HEK293 (cell line): Measurements from ENCODE around the gene KANSL3.

Source experiments
- CTCF ChIA-PET: fragments of 350-600 bp; formaldehyde crosslinking; extraction: SDS; loops from one replicate; lab custom pipeline; 2021; ENCODE audit warnings: antibody characterized with exemption; lab: Yijun Ruan, JAX
- POLR2A ChIA-PET: fragments of 300-600 bp; formaldehyde crosslinking; extraction: SDS; loops from one replicate; lab custom pipeline; 2020; ENCODE audit warnings: antibody characterized with exemption, inconsistent platforms; lab: Yijun Ruan, JAX
- H3K27ac ChIP-seq: fragments of 200-500 bp; sonication (Bioruptor generic); 2 replicates; pipeline ENCODE4 v1.5.1; 2014; ENCODE audit warnings: low read depth, low read length, control low read depth, inconsistent platforms; ENCODE audit errors: extremely low read depth
- H3K36me3 ChIP-seq, 2 experiments: fragments of 200-500 bp in 1 of 2; sonication (Bioruptor generic) in 1 of 2; 1 replicate in 1 of 2; 2 replicates in 1 of 2; pipeline ENCODE4 v1.5.1; 2014 to 2017; ENCODE audit warnings: inconsistent platforms in 2 of 2, low read length in 2 of 2; ENCODE audit not compliant: control insufficient read depth in 2 of 2, insufficient read depth in 1 of 2
- H3K4me1 ChIP-seq: fragments of 200-500 bp; sonication (Bioruptor generic); 2 replicates; pipeline ENCODE4 v1.5.1; 2014; ENCODE audit warnings: mild to moderate bottlenecking, low read length, inconsistent platforms; ENCODE audit not compliant: control insufficient read depth, insufficient read depth
- H3K4me3 ChIP-seq: 2 replicates; pipeline ENCODE4 v1.5.1; 2011; ENCODE audit warnings: low read depth, mild to moderate bottlenecking, control low read depth, low read length, moderate library complexity
- H3K9me3 ChIP-seq: fragments of 200-500 bp; sonication (Bioruptor generic); 2 replicates; pipeline ENCODE4 v1.5.1; 2014; ENCODE audit warnings: low read depth, low read length, inconsistent platforms; ENCODE audit not compliant: control insufficient read depth, insufficient read depth
- KLF1 ChIP-seq: fragments of 450-650 bp; formaldehyde crosslinking; IDR thresholded peaks from 2 replicates; pipeline ENCODE4 v1.5.1; 2016; ENCODE audit warnings: missing biosample characterization, missing genetic modification characterization
- SP3 ChIP-seq: fragments of 450-650 bp; formaldehyde crosslinking; IDR thresholded peaks from 2 replicates; pipeline ENCODE4 v1.5.1; 2016; ENCODE audit warnings: missing biosample characterization, missing genetic modification characterization
- WT1 ChIP-seq: fragments of 450-650 bp; formaldehyde crosslinking; IDR thresholded peaks from 2 replicates; pipeline ENCODE4 v1.5.1; 2016; ENCODE audit warnings: missing biosample characterization, missing genetic modification characterization
- ZBTB17 ChIP-seq: fragments of 450-650 bp; formaldehyde crosslinking; IDR thresholded peaks from 2 replicates; pipeline ENCODE4 v1.5.1; 2016; ENCODE audit warnings: missing biosample characterization, missing genetic modification characterization
- ZFHX2 ChIP-seq: fragments of 450-650 bp; formaldehyde crosslinking; conservative IDR thresholded peaks from 2 replicates; pipeline ENCODE4 v1.5.1; 2016; ENCODE audit warnings: missing biosample characterization, missing genetic modification characterization
- ZFP41 ChIP-seq: fragments of 450-650 bp; formaldehyde crosslinking; IDR thresholded peaks from 2 replicates; pipeline ENCODE4 v1.5.1; 2016; ENCODE audit warnings: missing biosample characterization, missing genetic modification characterization, borderline replicate concordance
- ZNF10 ChIP-seq: fragments of 450-650 bp; formaldehyde crosslinking; IDR thresholded peaks from 2 replicates; pipeline ENCODE4 v1.5.1; 2017; ENCODE audit warnings: missing biosample characterization, missing genetic modification characterization
- ZNF114 ChIP-seq: fragments of 450-650 bp; formaldehyde crosslinking; IDR thresholded peaks from 2 replicates; pipeline ENCODE4 v1.5.0; 2017; ENCODE audit warnings: missing biosample characterization, missing genetic modification characterization
- ZNF132 ChIP-seq: fragments of 450-650 bp; formaldehyde crosslinking; IDR thresholded peaks from 2 replicates; pipeline ENCODE4 v1.5.1; 2017; ENCODE audit warnings: missing biosample characterization, missing genetic modification characterization, borderline replicate concordance
- ZNF16 ChIP-seq: fragments of 450-650 bp; formaldehyde crosslinking; IDR thresholded peaks from 2 replicates; pipeline ENCODE4 v1.5.1; 2016; ENCODE audit warnings: low read depth, missing biosample characterization, missing genetic modification characterization
- ZNF19 ChIP-seq: fragments of 450-650 bp; formaldehyde crosslinking; IDR thresholded peaks from 2 replicates; pipeline ENCODE4; 2016; ENCODE audit warnings: missing biosample characterization, missing genetic modification characterization, low read depth
- ZNF391 ChIP-seq: fragments of 450-650 bp; formaldehyde crosslinking; IDR thresholded peaks from 2 replicates; pipeline ENCODE4 v1.5.1; 2016; ENCODE audit warnings: low read depth, missing biosample characterization, missing genetic modification characterization, borderline replicate concordance
- ZNF530 ChIP-seq: fragments of 450-650 bp; formaldehyde crosslinking; IDR thresholded peaks from 2 replicates; pipeline ENCODE4 v1.5.1; 2016; ENCODE audit warnings: low read depth, missing biosample characterization, missing genetic modification characterization
- ZNF558 ChIP-seq: fragments of 450-650 bp; formaldehyde crosslinking; IDR thresholded peaks from 2 replicates; pipeline ENCODE4 v1.5.1; 2016; ENCODE audit warnings: missing biosample characterization, missing genetic modification characterization
- ZNF561 ChIP-seq: fragments of 450-650 bp; IDR thresholded peaks from 2 replicates; pipeline ENCODE4 v1.5.1; 2018; ENCODE audit warnings: missing biosample characterization, missing genetic modification characterization, borderline replicate concordance
- ZNF600 ChIP-seq: fragments of 450-650 bp; formaldehyde crosslinking; IDR thresholded peaks from 2 replicates; pipeline ENCODE4 v1.5.1; 2016; ENCODE audit warnings: missing biosample characterization, missing genetic modification characterization
- ZNF677 ChIP-seq: fragments of 450-650 bp; IDR thresholded peaks from 2 replicates; pipeline ENCODE4 v1.5.0; 2018; ENCODE audit warnings: missing biosample characterization, mild to moderate bottlenecking, missing genetic modification characterization, moderate library complexity
- ZNF777 ChIP-seq: fragments of 450-650 bp; formaldehyde crosslinking; IDR thresholded peaks from 2 replicates; pipeline ENCODE4 v1.5.1; 2017; ENCODE audit warnings: missing biosample characterization, missing genetic modification characterization, borderline replicate concordance
- ZSCAN16 ChIP-seq: fragments of 450-650 bp; formaldehyde crosslinking; IDR thresholded peaks from 2 replicates; pipeline ENCODE4 v1.5.1; 2016; ENCODE audit warnings: missing biosample characterization, missing genetic modification characterization
- TF ChIP-seq, protein P1 (sequence below): fragments of 450-650 bp; formaldehyde crosslinking; IDR thresholded peaks from 2 replicates; pipeline ENCODE4 v1.5.1; 2016; ENCODE audit warnings: missing biosample characterization, missing genetic modification characterization
- TF ChIP-seq, protein P2 (sequence below): fragments of 450-650 bp; formaldehyde crosslinking; IDR thresholded peaks from 2 replicates; pipeline ENCODE4 v1.5.1; 2016; ENCODE audit warnings: missing biosample characterization, missing genetic modification characterization, borderline replicate concordance
- TF ChIP-seq, protein P3 (sequence below): fragments of 450-650 bp; formaldehyde crosslinking; IDR thresholded peaks from 2 replicates; pipeline ENCODE4 v1.5.1; 2016; ENCODE audit warnings: missing biosample characterization, missing genetic modification characterization, borderline replicate concordance
- TF ChIP-seq, protein P4 (sequence below): IDR thresholded peaks from 2 replicates; pipeline ENCODE4 v1.6.1; 2011; ENCODE audit warnings: mild to moderate bottlenecking, low read depth, low read length, borderline replicate concordance
- TF ChIP-seq, protein P5 (sequence below): fragments of 450-650 bp; formaldehyde crosslinking; IDR thresholded peaks from 2 replicates; pipeline ENCODE4 v1.5.1; 2016; ENCODE audit warnings: missing biosample characterization, missing genetic modification characterization
- TF ChIP-seq, protein P6 (sequence below): fragments of 450-650 bp; formaldehyde crosslinking; IDR thresholded peaks from 2 replicates; pipeline ENCODE4 v1.5.1; 2016; ENCODE audit warnings: missing biosample characterization, missing genetic modification characterization

KANSL3 gene

DNA sequence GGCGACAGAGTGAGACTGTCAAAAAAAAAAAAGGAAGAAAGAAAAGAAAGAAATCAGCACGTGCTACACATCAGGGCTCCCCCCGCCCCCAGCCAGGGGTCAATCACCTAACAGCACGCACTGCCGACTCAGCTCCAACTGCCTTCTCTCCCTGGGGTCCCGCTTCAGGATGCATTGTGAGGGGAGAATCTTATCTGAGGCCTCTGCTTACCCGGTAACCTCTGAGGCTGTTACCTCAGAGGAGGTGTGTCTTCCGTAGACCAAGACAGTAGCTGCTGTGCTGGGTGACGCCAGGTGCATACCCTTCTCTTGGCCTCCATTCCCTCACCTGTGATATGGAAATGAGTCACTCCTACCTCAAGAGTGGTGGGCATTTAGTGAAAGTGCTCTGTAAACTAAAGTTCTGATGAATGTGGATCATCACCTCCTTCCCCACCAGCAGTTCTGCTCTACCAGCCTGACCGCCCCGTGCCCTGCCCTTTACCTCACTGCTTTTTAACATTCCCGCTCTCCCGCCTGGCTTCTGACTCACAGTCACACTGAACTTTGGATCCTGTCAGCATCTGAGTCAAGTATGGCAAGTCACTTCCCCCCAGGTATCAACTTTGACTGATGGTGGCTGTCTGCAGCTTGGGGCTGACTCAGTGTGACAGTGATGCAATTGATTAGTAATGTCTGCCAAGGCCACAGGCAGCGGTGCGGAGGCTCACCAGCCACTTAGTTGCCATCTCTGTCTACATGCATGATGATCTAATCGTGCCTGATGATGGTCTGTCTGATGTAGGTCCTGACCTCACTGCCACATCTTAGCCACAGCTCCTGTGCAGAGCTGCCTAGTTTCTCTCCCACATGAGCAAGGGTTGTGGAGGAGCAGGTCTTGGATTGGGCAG, 81.4 kb downstream of the KANSL3 start:
- peaks cover 0 to 6% of the 10 kb centered on the region in 2 experiments; a peak in 1 of 3 replicates for H3K36me3 ChIP-seq
- H3K4me3 ChIP-seq = no peak overlapping the region
- H3K27ac ChIP-seq = no peak overlapping the region
- no peaks in the 10 kb centered on the region for H3K9me3 ChIP-seq
- CTCF ChIA-PET = interaction anchor here (0.9 to 3.4 kb wide), 5 partner anchors 17 to 555 kb away, joined by 3 to 26 read pairs (median 3); no protein-coding TSS in a partner anchor
- no peaks in the 10 kb centered on the region for H3K4me1 ChIP-seq
- POLR2A ChIA-PET = interaction anchor here (0.9 to 1.1 kb wide), 2 partner anchors 204 to 565 kb away, joined by 3 read pairs; partner anchors contain the start of gene CNNM4
- TF ChIP-seq KLF1 (tag by site-specific recombination) (no peak), ZBTB17 (tag by site-specific recombination) (peak; percentile 81), ZNF16 (tag by site-specific recombination) (no peak), ZNF530 (tag by site-specific recombination) (no peak), SP3 (tag by site-specific recombination) (peak; percentile 66), ZNF558 (tag by site-specific recombination) (peak; percentile 61; the same call in 1 of the 2 replicates), ZNF777 (tag by site-specific recombination) (no peak), WT1 (no peak), ZFP41 (tag by site-specific recombination) (no peak), ZNF10 (tag by site-specific recombination) (peak; percentile 46; the same call in 1 of the 2 replicates), ZNF114 (no peak), ZNF132 (tag by site-specific recombination) (no peak), ZNF600 (tag by site-specific recombination) (peak; percentile 84), ZNF391 (no peak), ZNF561 (no peak), ZNF19 (tag by site-specific recombination) (no peak), ZNF677 (tag by site-specific recombination) (no peak), ZSCAN16 (tag by site-specific recombination) (no peak), ZFHX2 (tag by site-specific recombination) (no peak)
- TF ChIP-seq, protein P1, sequence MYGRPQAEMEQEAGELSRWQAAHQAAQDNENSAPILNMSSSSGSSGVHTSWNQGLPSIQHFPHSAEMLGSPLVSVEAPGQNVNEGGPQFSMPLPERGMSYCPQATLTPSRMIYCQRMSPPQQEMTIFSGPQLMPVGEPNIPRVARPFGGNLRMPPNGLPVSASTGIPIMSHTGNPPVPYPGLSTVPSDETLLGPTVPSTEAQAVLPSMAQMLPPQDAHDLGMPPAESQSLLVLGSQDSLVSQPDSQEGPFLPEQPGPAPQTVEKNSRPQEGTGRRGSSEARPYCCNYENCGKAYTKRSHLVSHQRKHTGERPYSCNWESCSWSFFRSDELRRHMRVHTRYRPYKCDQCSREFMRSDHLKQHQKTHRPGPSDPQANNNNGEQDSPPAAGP (tag by site-specific recombination) = peak; percentile 88
- TF ChIP-seq, protein P2, sequence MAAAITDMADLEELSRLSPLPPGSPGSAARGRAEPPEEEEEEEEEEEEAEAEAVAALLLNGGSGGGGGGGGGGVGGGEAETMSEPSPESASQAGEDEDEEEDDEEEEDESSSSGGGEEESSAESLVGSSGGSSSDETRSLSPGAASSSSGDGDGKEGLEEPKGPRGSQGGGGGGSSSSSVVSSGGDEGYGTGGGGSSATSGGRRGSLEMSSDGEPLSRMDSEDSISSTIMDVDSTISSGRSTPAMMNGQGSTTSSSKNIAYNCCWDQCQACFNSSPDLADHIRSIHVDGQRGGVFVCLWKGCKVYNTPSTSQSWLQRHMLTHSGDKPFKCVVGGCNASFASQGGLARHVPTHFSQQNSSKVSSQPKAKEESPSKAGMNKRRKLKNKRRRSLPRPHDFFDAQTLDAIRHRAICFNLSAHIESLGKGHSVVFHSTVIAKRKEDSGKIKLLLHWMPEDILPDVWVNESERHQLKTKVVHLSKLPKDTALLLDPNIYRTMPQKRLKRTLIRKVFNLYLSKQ (tag by site-specific recombination) = no peak
- TF ChIP-seq, protein P3, sequence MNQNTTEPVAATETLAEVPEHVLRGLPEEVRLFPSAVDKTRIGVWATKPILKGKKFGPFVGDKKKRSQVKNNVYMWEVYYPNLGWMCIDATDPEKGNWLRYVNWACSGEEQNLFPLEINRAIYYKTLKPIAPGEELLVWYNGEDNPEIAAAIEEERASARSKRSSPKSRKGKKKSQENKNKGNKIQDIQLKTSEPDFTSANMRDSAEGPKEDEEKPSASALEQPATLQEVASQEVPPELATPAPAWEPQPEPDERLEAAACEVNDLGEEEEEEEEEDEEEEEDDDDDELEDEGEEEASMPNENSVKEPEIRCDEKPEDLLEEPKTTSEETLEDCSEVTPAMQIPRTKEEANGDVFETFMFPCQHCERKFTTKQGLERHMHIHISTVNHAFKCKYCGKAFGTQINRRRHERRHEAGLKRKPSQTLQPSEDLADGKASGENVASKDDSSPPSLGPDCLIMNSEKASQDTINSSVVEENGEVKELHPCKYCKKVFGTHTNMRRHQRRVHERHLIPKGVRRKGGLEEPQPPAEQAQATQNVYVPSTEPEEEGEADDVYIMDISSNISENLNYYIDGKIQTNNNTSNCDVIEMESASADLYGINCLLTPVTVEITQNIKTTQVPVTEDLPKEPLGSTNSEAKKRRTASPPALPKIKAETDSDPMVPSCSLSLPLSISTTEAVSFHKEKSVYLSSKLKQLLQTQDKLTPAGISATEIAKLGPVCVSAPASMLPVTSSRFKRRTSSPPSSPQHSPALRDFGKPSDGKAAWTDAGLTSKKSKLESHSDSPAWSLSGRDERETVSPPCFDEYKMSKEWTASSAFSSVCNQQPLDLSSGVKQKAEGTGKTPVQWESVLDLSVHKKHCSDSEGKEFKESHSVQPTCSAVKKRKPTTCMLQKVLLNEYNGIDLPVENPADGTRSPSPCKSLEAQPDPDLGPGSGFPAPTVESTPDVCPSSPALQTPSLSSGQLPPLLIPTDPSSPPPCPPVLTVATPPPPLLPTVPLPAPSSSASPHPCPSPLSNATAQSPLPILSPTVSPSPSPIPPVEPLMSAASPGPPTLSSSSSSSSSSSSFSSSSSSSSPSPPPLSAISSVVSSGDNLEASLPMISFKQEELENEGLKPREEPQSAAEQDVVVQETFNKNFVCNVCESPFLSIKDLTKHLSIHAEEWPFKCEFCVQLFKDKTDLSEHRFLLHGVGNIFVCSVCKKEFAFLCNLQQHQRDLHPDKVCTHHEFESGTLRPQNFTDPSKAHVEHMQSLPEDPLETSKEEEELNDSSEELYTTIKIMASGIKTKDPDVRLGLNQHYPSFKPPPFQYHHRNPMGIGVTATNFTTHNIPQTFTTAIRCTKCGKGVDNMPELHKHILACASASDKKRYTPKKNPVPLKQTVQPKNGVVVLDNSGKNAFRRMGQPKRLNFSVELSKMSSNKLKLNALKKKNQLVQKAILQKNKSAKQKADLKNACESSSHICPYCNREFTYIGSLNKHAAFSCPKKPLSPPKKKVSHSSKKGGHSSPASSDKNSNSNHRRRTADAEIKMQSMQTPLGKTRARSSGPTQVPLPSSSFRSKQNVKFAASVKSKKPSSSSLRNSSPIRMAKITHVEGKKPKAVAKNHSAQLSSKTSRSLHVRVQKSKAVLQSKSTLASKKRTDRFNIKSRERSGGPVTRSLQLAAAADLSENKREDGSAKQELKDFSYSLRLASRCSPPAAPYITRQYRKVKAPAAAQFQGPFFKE (tag by site-specific recombination) = no peak
- TF ChIP-seq, protein P4, sequence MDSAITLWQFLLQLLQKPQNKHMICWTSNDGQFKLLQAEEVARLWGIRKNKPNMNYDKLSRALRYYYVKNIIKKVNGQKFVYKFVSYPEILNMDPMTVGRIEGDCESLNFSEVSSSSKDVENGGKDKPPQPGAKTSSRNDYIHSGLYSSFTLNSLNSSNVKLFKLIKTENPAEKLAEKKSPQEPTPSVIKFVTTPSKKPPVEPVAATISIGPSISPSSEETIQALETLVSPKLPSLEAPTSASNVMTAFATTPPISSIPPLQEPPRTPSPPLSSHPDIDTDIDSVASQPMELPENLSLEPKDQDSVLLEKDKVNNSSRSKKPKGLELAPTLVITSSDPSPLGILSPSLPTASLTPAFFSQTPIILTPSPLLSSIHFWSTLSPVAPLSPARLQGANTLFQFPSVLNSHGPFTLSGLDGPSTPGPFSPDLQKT = no peak
- TF ChIP-seq, protein P5, sequence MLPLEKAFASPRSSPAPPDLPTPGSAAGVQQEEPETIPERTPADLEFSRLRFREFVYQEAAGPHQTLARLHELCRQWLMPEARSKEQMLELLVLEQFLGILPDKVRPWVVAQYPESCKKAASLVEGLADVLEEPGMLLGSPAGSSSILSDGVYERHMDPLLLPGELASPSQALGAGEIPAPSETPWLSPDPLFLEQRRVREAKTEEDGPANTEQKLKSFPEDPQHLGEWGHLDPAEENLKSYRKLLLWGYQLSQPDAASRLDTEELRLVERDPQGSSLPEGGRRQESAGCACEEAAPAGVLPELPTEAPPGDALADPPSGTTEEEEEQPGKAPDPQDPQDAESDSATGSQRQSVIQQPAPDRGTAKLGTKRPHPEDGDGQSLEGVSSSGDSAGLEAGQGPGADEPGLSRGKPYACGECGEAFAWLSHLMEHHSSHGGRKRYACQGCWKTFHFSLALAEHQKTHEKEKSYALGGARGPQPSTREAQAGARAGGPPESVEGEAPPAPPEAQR (tag by site-specific recombination) = no peak
- TF ChIP-seq, protein P6, sequence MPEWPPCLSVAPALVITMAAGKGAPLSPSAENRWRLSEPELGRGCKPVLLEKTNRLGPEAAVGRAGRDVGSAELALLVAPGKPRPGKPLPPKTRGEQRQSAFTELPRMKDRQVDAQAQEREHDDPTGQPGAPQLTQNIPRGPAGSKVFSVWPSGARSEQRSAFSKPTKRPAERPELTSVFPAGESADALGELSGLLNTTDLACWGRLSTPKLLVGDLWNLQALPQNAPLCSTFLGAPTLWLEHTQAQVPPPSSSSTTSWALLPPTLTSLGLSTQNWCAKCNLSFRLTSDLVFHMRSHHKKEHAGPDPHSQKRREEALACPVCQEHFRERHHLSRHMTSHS (tag by site-specific recombination) = no peak
